IPS-18c (cell line): ENCODE data around the gene CEP128.
"Not testable (repeated sequence)": the region's sequence is repeated elsewhere in the genome, so short reads cannot be mapped to it uniquely, and the experiment has no call there.

Experiments
- H3K4me3 ChIP-seq: 2 replicates; pipeline ENCODE4 v1.7.0; 2013; ENCODE audit warnings: low read depth, mild to moderate bottlenecking, low read length, moderate library complexity; ENCODE audit not compliant: insufficient read depth
- H3K9me3 ChIP-seq: one replicate; pipeline ENCODE4 v1.6.1; 2013; ENCODE audit warnings: mild to moderate bottlenecking, low read length, moderate library complexity; ENCODE audit not compliant: control insufficient read depth, insufficient read depth

Gene CEP128

GRCh38 chr14:80956922-80957321 lies 15.4 kb upstream of the CEP128 start:
- no peaks in the 10 kb centered on the region for H3K9me3 ChIP-seq
- no peak overlapping the region for H3K4me3 ChIP-seq

- no peaks in the 10 kb centered on the region for H3K9me3 ChIP-seq
- H3K4me3 ChIP-seq = no peak overlapping the region
Measured at GRCh38 chr14:80956102-80956501, 14.6 kb upstream of the CEP128 start.

GRCh38 chr14:80955416-80955941 lies 13.9 kb upstream of the CEP128 start, which contains the start of gene TSHR:
Gene TSHR (plus strand): TSS chr14:80955621. CDS start chr14:80955681, 60 bp downstream.
- Histone ChIP-seq H3K9me3 (no peaks in the 10 kb centered on the region), H3K4me3 (peak within 1 kb of the TSS; percentile 50)

- no peaks in the 10 kb centered on the region for H3K9me3 ChIP-seq
- peak overlapping the region; percentile 50; the same call in 1 of the 2 replicates for H3K4me3 ChIP-seq
Measured at GRCh38 chr14:80954687-80955299, 13.3 kb upstream of the CEP128 start.

GRCh38 chr14:80953211-80953610 lies 11.7 kb upstream of the CEP128 start:
- H3K9me3 ChIP-seq, H3K4me3 ChIP-seq: not testable (repeated sequence)

- no peak overlapping the region for H3K4me3 ChIP-seq
- no peaks in the 10 kb centered on the region for H3K9me3 ChIP-seq
Measured at GRCh38 chr14:80951491-80951890, 10.0 kb upstream of the CEP128 start.

- Histone ChIP-seq H3K9me3 (no peaks in the 10 kb centered on the region), H3K4me3 (no peak overlapping the region)
Measured at GRCh38 chr14:80948291-80948690, 6.8 kb upstream of the CEP128 start.

GRCh38 chr14:80946797-80947196 lies 5.3 kb upstream of the CEP128 start:
- no peaks in the 10 kb centered on the region for H3K9me3 ChIP-seq

GRCh38 chr14:80946187-80946586 lies 4.6 kb upstream of the CEP128 start:
- Histone ChIP-seq H3K4me3 (no peak overlapping the region), H3K9me3 (no peaks in the 10 kb centered on the region)

More at GRCh38 chr14:80946797-80947196, 5.3 kb upstream of the CEP128 start:
- H3K4me3 ChIP-seq = no peak overlapping the region

- Histone ChIP-seq H3K9me3 (no peaks in the 10 kb centered on the region), H3K4me3 (no peak overlapping the region)
Measured at GRCh38 chr14:80944861-80945617, 3.5 kb upstream of the CEP128 start.

GRCh38 chr14:80942191-80942600 lies 658 bp upstream of the CEP128 start:
- peak overlapping the region; percentile 52; the same call in 1 of the 2 replicates for H3K4me3 ChIP-seq
- peaks cover 2% of the 10 kb centered on the region for H3K9me3 ChIP-seq

GRCh38 chr14:80940146-80940545 lies 1.4 kb downstream of the CEP128 start:
- Histone ChIP-seq H3K9me3 (peaks cover 2% of the 10 kb centered on the region), H3K4me3 (no peak overlapping the region)

GRCh38 chr14:80933686-80934085 lies 7.9 kb downstream of the CEP128 start:
- Histone ChIP-seq H3K9me3 (peaks cover 2% of the 10 kb centered on the region), H3K4me3 (no peak overlapping the region)

- Histone ChIP-seq H3K9me3 (peaks cover 2% of the 10 kb centered on the region), H3K4me3 (no peak overlapping the region)
Measured at GRCh38 chr14:80933282-80933681, 8.3 kb downstream of the CEP128 start.

- Histone ChIP-seq H3K4me3 (no peak overlapping the region), H3K9me3 (peaks cover 2% of the 10 kb centered on the region)
Measured at GRCh38 chr14:80930836-80931389, 10.6 kb downstream of the CEP128 start.

- no peak overlapping the region for H3K4me3 ChIP-seq
Measured at GRCh38 chr14:80930095-80930494, 11.4 kb downstream of the CEP128 start.

GRCh38 chr14:80927083-80927989 lies 14.2 kb downstream of the CEP128 start:
- Histone ChIP-seq H3K9me3 (peaks cover 4% of the 10 kb centered on the region), H3K4me3 (no peak overlapping the region)

More at GRCh38 chr14:80930095-80930494, 11.4 kb downstream of the CEP128 start:
- H3K9me3 ChIP-seq = peaks cover 4% of the 10 kb centered on the region
